Panc1 (cell line): ENCODE measurements around the gene FBXO31.

Experiments
- POLR2AphosphoS5 ChIP-seq: IDR thresholded peaks from 2 replicates; pipeline ENCODE4 v1.6.1; 2012; ENCODE audit warnings: mild to moderate bottlenecking, low read depth, low read length, moderate library complexity
- SIN3A ChIP-seq: IDR thresholded peaks from 2 replicates; pipeline ENCODE4 v1.6.1; 2012; ENCODE audit warnings: low read depth, mild to moderate bottlenecking, low read length, moderate library complexity, borderline replicate concordance; ENCODE audit not compliant: insufficient read depth

- no peak for TF ChIP-seq SIN3A
- no peak for TF ChIP-seq POLR2AphosphoS5
These were observed 22.5 kb downstream of the FBXO31 start for GRCh38 chr16:87360862-87361610.
